Measurements from ENCODE around the gene B4GALNT3. TPM values are rescaled to one million over a fixed set of nuclear protein-coding genes. Genes with fewer than 3 reads are reported as not detected.
"Not testable (repeated sequence)": the region's sequence is repeated elsewhere in the genome, so short reads cannot be mapped to it uniquely, and the experiment has no call there.

B4GALNT3 gene
- 15.9 TPM for polyA plus RNA-seq (2013, experiment 1 of 2)
- 11.1 TPM for polyA plus RNA-seq (2013, experiment 2 of 2)

DNA sequence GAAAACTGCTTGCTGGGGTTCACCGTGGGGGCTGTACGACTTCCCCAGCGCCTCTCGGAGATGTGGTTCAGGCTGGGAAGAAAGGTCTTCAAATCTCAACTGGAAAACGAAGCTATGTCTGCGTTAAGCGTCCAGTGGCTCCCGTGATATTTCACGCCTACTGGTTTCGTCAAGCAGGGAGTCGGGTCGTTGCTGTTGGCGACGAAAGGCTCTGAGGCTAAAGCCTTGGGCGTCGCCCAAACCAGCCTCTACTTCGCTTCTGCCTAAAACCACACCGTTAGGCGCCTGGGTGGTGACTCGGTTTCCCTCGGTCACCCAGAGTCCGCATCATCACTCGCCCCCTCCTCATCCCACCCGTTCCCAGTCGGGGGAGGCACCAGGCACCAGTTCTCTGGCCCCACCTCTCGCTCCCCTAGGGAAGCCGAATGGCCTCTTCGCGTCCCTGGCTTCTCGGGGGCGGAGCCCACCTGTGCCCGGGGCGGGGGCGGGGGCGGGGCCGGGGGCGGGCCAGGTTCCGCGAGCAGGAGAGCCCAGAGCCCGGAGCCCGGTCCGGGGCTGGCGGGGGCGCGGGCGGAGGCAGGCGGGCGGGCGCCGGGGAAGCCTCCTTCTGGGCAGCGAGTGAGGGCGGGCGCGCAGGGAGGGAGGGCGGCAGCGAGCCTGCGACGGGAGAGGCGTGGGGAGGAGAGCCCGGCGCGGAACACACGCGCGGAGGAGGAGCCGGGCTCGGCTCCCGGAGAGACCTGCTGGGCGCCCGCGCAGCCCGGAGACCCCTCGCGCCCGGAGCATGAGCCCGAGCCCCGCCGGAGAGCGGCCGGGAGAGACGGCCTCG lies at the start of gene B4GALNT3:
B4GALNT3 (plus strand) TSS at position 510 of the 829 bp plus-strand sequence. CDS start 438 bp downstream, outside the sequence.
- no peaks in the 10 kb centered on the region for H3K9me3 ChIP-seq (ENCODE audit: control insufficient read depth, low read length)
- peak within 1 kb of the TSS; percentile 57 for H3K4me3 ChIP-seq (ENCODE audit: extremely low read depth, insufficient read depth, low read length, poor library complexity, severe bottlenecking)
- H3K36me3 ChIP-seq (ENCODE audit: control insufficient read depth, insufficient read depth, low read length): no peaks in the 10 kb centered on the region
- 7 to 11% methylated on average over 42 to 70 of the region's 82 CpGs for WGBS, 2 experiments (ENCODE audit: insufficient coverage in 2 of 2)
- no peak within 1 kb of the TSS for H3K27ac ChIP-seq (ENCODE audit: low read depth, low read length, severe bottlenecking)
- H3K4me1 ChIP-seq (ENCODE audit: control insufficient read depth, insufficient read depth, low read length, poor library complexity, severe bottlenecking): peaks cover 6% of the 10 kb centered on the region

DNA sequence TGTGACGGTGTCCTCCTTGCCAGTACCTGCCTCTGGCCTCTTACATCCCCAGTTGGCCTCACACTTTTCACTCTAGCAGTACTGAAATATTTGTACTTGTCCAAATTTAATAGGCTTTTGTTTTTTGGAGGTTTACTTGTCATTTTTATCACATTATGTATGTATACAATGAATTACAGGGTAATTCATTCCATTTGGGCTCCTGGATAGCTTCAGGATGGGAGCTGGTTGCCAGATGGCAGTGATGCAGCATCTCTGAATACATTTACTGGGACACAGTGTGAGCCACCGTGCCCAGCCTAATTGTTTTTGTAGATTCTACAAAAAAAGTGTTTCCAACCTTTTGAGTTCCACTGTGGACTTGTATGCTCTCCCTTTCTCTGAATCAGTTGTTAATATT lies 44.9 kb upstream of the B4GALNT3 start:
- Histone ChIP-seq H3K4me1 (ENCODE audit: control insufficient read depth, insufficient read depth, low read length, poor library complexity, severe bottlenecking) (no peaks in the 10 kb centered on the region), H3K9me3 (ENCODE audit: control insufficient read depth, low read length) (no peaks in the 10 kb centered on the region), H3K36me3 (ENCODE audit: control insufficient read depth, insufficient read depth, low read length) (peaks cover 75% of the 10 kb centered on the region), H3K4me3 (ENCODE audit: extremely low read depth, insufficient read depth, low read length, poor library complexity, severe bottlenecking) (no peak overlapping the region), H3K27ac (ENCODE audit: low read depth, low read length, severe bottlenecking) (no peak overlapping the region)
- WGBS, 2 experiments (ENCODE audit: insufficient coverage in 2 of 2): 100% methylated on average over 1 of the region's 2 CpGs

DNA sequence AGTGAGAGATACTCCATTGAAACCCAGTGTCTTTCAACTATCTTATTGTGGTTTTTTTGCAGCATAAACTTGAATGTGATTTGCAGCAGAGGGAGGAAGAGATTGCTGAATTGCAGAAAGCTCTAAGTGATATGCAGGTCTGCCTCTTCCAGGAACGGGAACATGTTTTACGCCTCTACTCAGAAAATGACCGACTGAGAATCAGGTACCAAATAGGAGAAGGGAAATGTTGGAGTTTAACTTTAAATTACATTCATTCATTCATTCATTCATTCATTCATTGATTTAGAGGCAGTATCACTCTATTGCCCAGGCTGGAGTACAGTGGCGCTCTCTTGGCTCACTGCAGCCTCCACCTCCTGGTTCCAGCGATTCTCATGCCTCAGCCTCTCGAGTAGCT lies 41.3 kb upstream of the B4GALNT3 start:
- H3K27ac ChIP-seq (ENCODE audit: low read depth, low read length, severe bottlenecking): no peak overlapping the region
- no peaks in the 10 kb centered on the region for H3K4me1 ChIP-seq (ENCODE audit: control insufficient read depth, insufficient read depth, low read length, poor library complexity, severe bottlenecking)
- H3K9me3 ChIP-seq (ENCODE audit: control insufficient read depth, low read length): no peaks in the 10 kb centered on the region
- H3K4me3 ChIP-seq (ENCODE audit: extremely low read depth, insufficient read depth, low read length, poor library complexity, severe bottlenecking): no peak overlapping the region
- H3K36me3 ChIP-seq (ENCODE audit: control insufficient read depth, insufficient read depth, low read length): peaks cover 61% of the 10 kb centered on the region
- 91 to 96% methylated on average over 4 to 5 of the region's 6 CpGs for WGBS, 2 experiments (ENCODE audit: insufficient coverage in 2 of 2)

DNA sequence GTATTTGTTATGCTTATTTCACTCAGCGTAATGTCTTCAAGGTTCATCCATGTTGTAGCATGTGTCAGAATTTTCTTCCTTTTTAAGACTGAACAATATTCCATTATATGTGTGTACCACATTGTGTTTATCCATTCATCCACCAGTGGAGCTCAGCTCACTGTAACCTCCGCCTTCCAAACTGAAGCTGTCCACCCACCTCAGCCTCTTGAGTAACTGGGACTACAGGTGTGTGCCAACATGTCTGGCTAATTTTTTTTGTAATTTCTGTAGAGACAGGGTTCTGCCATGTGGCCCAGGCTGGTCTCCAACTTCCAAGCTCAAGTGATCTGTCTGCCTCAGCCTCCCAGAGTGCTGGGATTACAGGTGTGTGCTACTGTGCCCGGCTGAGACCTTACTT lies 37.2 kb upstream of the B4GALNT3 start:
- 100% methylated on average over 1 of the region's 3 CpGs; no CpG with 5 or more reads in 1 of the 2 experiments for WGBS, 2 experiments (ENCODE audit: insufficient coverage in 2 of 2)
- H3K27ac ChIP-seq (ENCODE audit: low read depth, low read length, severe bottlenecking): no peak overlapping the region
- H3K9me3 ChIP-seq (ENCODE audit: control insufficient read depth, low read length): no peaks in the 10 kb centered on the region
- H3K4me3 ChIP-seq (ENCODE audit: extremely low read depth, insufficient read depth, low read length, poor library complexity, severe bottlenecking): no peak overlapping the region
- no peaks in the 10 kb centered on the region for H3K4me1 ChIP-seq (ENCODE audit: control insufficient read depth, insufficient read depth, low read length, poor library complexity, severe bottlenecking)
- peaks cover 63% of the 10 kb centered on the region for H3K36me3 ChIP-seq (ENCODE audit: control insufficient read depth, insufficient read depth, low read length)

DNA sequence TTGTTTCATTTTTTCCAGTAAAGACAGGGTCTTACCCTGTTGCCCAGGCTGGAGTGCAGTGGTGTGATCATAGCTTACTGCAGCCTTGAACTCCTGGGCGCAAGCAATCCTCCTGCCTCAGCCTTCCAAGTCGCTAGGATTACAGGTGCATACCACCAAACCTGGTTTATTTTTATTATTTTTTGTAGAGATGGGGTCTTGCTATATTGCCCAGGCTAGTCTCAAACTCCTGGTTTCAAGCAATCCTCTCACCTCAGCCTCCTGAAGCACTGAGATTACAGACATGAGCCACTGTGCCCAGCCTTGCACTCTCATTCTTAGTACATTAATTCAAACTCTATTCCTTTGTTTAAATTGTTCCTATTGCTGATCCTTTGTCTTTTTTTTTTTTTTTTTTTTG lies 24.0 kb upstream of the B4GALNT3 start:
- peaks cover 97% of the 10 kb centered on the region for H3K36me3 ChIP-seq (ENCODE audit: control insufficient read depth, insufficient read depth, low read length)
- H3K9me3 ChIP-seq (ENCODE audit: control insufficient read depth, low read length); H3K4me1 ChIP-seq (ENCODE audit: control insufficient read depth, insufficient read depth, low read length, poor library complexity, severe bottlenecking); H3K27ac ChIP-seq (ENCODE audit: low read depth, low read length, severe bottlenecking); H3K4me3 ChIP-seq (ENCODE audit: extremely low read depth, insufficient read depth, low read length, poor library complexity, severe bottlenecking): not testable (repeated sequence)
- WGBS, 2 experiments (ENCODE audit: insufficient coverage in 2 of 2): 100% methylated on average over 1 of the region's 2 CpGs; no CpG with 5 or more reads in 1 of the 2 experiments

DNA sequence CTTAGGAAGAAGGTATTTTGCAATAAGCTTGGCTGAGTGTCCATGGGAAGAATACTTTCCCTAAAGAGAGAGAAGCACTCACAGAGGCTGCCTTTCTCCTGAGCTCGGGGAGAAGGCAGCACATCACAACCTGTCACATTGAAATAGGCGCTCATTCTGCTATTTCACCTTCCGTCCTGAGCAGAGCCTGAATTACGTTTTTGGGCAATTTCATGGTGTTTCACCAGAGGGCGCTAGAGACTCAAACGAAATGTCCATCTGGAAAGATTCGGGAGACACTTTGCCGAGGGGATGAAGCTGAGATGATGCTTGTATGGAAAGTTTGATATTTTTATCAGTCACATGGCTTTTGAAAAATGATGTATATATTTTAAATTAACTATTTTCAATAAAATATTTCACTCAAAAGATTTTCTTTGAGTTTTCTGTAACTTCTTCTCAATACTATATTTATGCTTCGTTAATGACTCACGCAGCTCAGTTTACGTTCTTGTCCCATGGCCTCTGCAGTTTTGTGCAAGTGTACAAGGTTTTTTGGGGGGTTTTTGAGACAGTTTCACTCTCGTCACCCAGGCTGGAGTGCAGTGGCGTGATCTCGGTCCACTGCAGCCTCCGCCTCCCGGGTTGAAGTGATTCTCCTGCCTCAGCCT lies 17.4 kb upstream of the B4GALNT3 start:
- Histone ChIP-seq H3K27ac (ENCODE audit: low read depth, low read length, severe bottlenecking) (no peak overlapping the region), H3K4me3 (ENCODE audit: extremely low read depth, insufficient read depth, low read length, poor library complexity, severe bottlenecking) (no peak overlapping the region), H3K4me1 (ENCODE audit: control insufficient read depth, insufficient read depth, low read length, poor library complexity, severe bottlenecking) (no peaks in the 10 kb centered on the region), H3K9me3 (ENCODE audit: control insufficient read depth, low read length) (no peaks in the 10 kb centered on the region), H3K36me3 (ENCODE audit: control insufficient read depth, insufficient read depth, low read length) (peaks cover 46% of the 10 kb centered on the region)
- 47 to 69% methylated on average over 7 to 10 of the region's 16 CpGs for WGBS, 2 experiments (ENCODE audit: insufficient coverage in 2 of 2)

- 80 to 100% methylated on average over 1 of the region's 1 CpG for WGBS, 2 experiments (ENCODE audit: insufficient coverage in 2 of 2)
- no peaks in the 10 kb centered on the region for H3K36me3 ChIP-seq (ENCODE audit: control insufficient read depth, insufficient read depth, low read length)
- H3K4me1 ChIP-seq (ENCODE audit: control insufficient read depth, insufficient read depth, low read length, poor library complexity, severe bottlenecking): peaks cover 6% of the 10 kb centered on the region
- H3K4me3 ChIP-seq (ENCODE audit: extremely low read depth, insufficient read depth, low read length, poor library complexity, severe bottlenecking): no peak overlapping the region
- H3K9me3 ChIP-seq (ENCODE audit: control insufficient read depth, low read length): no peaks in the 10 kb centered on the region
- no peak overlapping the region for H3K27ac ChIP-seq (ENCODE audit: low read depth, low read length, severe bottlenecking)
These were observed 12.6 kb upstream of the B4GALNT3 start for GRCh38 chr12:447141-447540.

DNA sequence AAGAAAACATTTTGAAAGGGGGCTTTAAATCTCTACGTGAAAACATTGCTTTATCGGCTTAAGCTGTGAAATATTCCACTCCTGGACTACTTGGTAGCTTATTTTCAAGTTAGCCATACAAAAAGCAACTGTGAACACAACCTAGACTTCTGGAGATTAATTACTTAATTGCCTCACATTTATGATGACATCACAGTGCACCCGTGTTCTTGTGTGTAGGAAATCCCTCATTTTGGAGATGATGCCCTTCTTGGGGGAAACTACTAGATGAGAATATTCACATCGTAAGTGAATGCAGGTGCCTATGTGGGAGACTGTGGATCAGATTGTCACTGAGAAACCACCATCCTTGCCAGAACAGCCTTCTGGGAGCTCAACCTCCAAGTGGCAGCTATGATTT lies 10.5 kb upstream of the B4GALNT3 start:
- H3K4me3 ChIP-seq (ENCODE audit: extremely low read depth, insufficient read depth, low read length, poor library complexity, severe bottlenecking): no peak overlapping the region
- no peaks in the 10 kb centered on the region for H3K9me3 ChIP-seq (ENCODE audit: control insufficient read depth, low read length)
- no peak overlapping the region for H3K27ac ChIP-seq (ENCODE audit: low read depth, low read length, severe bottlenecking)
- 83 to 84% methylated on average over 3 to 4 of the region's 4 CpGs for WGBS, 2 experiments (ENCODE audit: insufficient coverage in 2 of 2)
- H3K4me1 ChIP-seq (ENCODE audit: control insufficient read depth, insufficient read depth, low read length, poor library complexity, severe bottlenecking): peaks cover 6% of the 10 kb centered on the region
- H3K36me3 ChIP-seq (ENCODE audit: control insufficient read depth, insufficient read depth, low read length): no peaks in the 10 kb centered on the region

GRCh38 chr12:450438-450837 lies 9.3 kb upstream of the B4GALNT3 start:
- no peak overlapping the region for H3K4me3 ChIP-seq (ENCODE audit: extremely low read depth, insufficient read depth, low read length, poor library complexity, severe bottlenecking)
- no peaks in the 10 kb centered on the region for H3K36me3 ChIP-seq (ENCODE audit: control insufficient read depth, insufficient read depth, low read length)
- 78 to 92% methylated on average over 2 to 3 of the region's 3 CpGs for WGBS, 2 experiments (ENCODE audit: insufficient coverage in 2 of 2)
- H3K27ac ChIP-seq (ENCODE audit: low read depth, low read length, severe bottlenecking): no peak overlapping the region
- H3K9me3 ChIP-seq (ENCODE audit: control insufficient read depth, low read length): no peaks in the 10 kb centered on the region
- peaks cover 6% of the 10 kb centered on the region for H3K4me1 ChIP-seq (ENCODE audit: control insufficient read depth, insufficient read depth, low read length, poor library complexity, severe bottlenecking)

DNA sequence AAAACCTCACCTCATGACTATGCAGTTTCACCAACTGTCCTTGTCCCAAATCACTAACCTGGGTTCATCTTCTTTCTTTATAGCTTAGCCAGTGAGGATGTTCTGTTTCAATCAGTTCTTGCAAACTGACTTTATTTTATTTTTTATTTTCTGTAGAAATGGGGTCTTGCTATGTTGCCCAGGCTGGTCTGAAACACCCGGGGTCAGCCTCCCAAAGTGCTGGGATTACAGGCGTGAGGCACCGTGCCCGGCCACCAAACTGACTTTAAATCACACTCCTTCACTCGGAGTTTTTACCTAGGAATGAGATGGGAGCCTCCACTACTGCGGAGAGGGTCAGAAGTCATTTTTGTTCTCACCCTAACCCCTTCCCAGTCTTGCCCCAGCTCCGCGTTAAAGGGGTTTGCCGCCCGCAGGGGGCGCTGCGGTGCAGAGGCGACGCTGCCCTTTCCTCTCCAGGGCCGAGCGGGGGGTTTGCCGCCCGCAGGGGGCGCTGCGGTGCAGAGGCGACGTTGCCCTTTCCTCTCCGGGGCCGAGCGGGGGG lies 7.0 kb upstream of the B4GALNT3 start:
- H3K4me3 ChIP-seq (ENCODE audit: extremely low read depth, insufficient read depth, low read length, poor library complexity, severe bottlenecking): no peak overlapping the region
- WGBS, 2 experiments (ENCODE audit: insufficient coverage in 2 of 2): 91 to 100% methylated on average over 5 of the region's 25 CpGs

More for the DNA sequence above, 7.0 kb upstream of the B4GALNT3 start:
- H3K36me3 ChIP-seq (ENCODE audit: control insufficient read depth, insufficient read depth, low read length): no peaks in the 10 kb centered on the region
- no peaks in the 10 kb centered on the region for H3K9me3 ChIP-seq (ENCODE audit: control insufficient read depth, low read length)
- H3K27ac ChIP-seq (ENCODE audit: low read depth, low read length, severe bottlenecking): no peak overlapping the region
- peaks cover 6% of the 10 kb centered on the region for H3K4me1 ChIP-seq (ENCODE audit: control insufficient read depth, insufficient read depth, low read length, poor library complexity, severe bottlenecking)

Data from mesodermal cell (in vitro differentiated cells).